HCT116 (cell line): ENCODE measurements around the gene PRDX4. TPM values are rescaled to one million over a fixed set of nuclear protein-coding genes. Genes with fewer than 3 reads are reported as not detected.

Source experiments
- ATAC-seq: fragments of 200-7000 bp; cut with Tn5 transposase; 2 replicates; pipeline ENCODE4 v1.9.1; 2020; ENCODE audit warnings: mild to moderate bottlenecking, moderate library complexity
- BruUV-seq: library from RNA; stranded (reverse); fragments of 400-500 nt; replicated peaks from 2 replicates; lab custom pipeline; 2021; lab: Mats Ljungman, UMichigan
- CTCF ChIA-PET: fragments of 300-600 bp; sonication (Branson Sonifier 250); formaldehyde crosslinking; loops from one replicate; lab custom pipeline; 2021; ENCODE audit warnings: antibody characterized with exemption; lab: Charles Lee
- POLR2A ChIA-PET: fragments of 300-600, 350-600 bp; sonication (Branson Sonifier 250); formaldehyde crosslinking; loops from one replicate; lab custom pipeline; 2021; ENCODE audit warnings: antibody characterized with exemption; lab: Charles Lee
- RAD21 ChIA-PET, 2 experiments: fragments of 300-600 bp; sonication (Branson Sonifier 250); formaldehyde crosslinking; loops; one replicate each; lab custom pipeline; 2023; ENCODE audit warnings: low total read pairs in 2 of 2; ENCODE audit not compliant: uncharacterized antibody in 2 of 2, unreplicated experiment in 2 of 2, low non-redundant PET in 1 of 2; lab: Charles Lee
- DNase-seq: peaks from one replicate; pipeline ENCODE4 v3.0.0-alpha.2; 2010; ENCODE audit warnings: low read depth, low spot score
- H2AFZ ChIP-seq: fragments of 200-600 bp; shearing (Covaris generic), sonication (generic); 2 replicates; pipeline ENCODE4 v1.6.1; 2017; ENCODE audit warnings: low read depth, mixed run types, mixed read lengths, antibody characterized with exemption, low read length; ENCODE audit not compliant: poor library complexity, severe bottlenecking
- H3K27ac ChIP-seq: 2 replicates; pipeline ENCODE4 v1.5.1; 2012; ENCODE audit warnings: low read depth, low read length
- H3K27me3 ChIP-seq: fragments of 200-600 bp; sonication (generic); 2 replicates; pipeline ENCODE4 v1.6.1; 2016; ENCODE audit warnings: mixed run types, low read length, mixed read lengths; ENCODE audit not compliant: insufficient read depth
- H3K36me3 ChIP-seq, 2 experiments: fragments of 200-500 bp in 1 of 2; fragments of 200-600 bp in 1 of 2; sonication (Bioruptor generic) in 1 of 2; sonication (generic) in 1 of 2; 2 replicates each; pipeline versions ENCODE4 v1.5.1 to v1.6.1; 2014 to 2016; ENCODE audit warnings: low read length in 2 of 2, inconsistent platforms in 1 of 2, mixed read lengths in 1 of 2, mixed run types in 1 of 2; ENCODE audit not compliant: insufficient read depth in 2 of 2, control insufficient read depth in 1 of 2
- H3K4me1 ChIP-seq, 2 experiments: fragments of 200-600 bp in 1 of 2; sonication (generic) in 1 of 2; 2 replicates each; pipeline versions ENCODE4 v1.5.1 to v1.6.1; 2012 to 2017; ENCODE audit warnings: low read length in 2 of 2, inconsistent platforms in 1 of 2, mild to moderate bottlenecking in 1 of 2, mixed read lengths in 1 of 2, mixed run types in 1 of 2, moderate library complexity in 1 of 2; ENCODE audit not compliant: insufficient read depth in 2 of 2, control insufficient read depth in 1 of 2
- H3K4me2 ChIP-seq: fragments of 200-600 bp; sonication (generic); 2 replicates; pipeline ENCODE4 v1.6.1; 2017; ENCODE audit warnings: mixed run types, low read length, mixed read lengths
- H3K4me3 ChIP-seq, 2 experiments: fragments of 200-600 bp in 1 of 2; sonication (generic) in 1 of 2; replicated peaks in 1 of 2; 2 replicates each; pipeline ENCODE4 v1.5.1; 2011 to 2016; ENCODE audit warnings: low read length in 2 of 2, control low read depth in 1 of 2, low read depth in 1 of 2, mild to moderate bottlenecking in 1 of 2, mixed read lengths in 1 of 2, mixed run types in 1 of 2
- H3K79me2 ChIP-seq: fragments of 200-600 bp; sonication (generic); 2 replicates; pipeline ENCODE4 v1.6.1; 2017; ENCODE audit warnings: mild to moderate bottlenecking, mixed run types, low read length, moderate library complexity, mixed read lengths; ENCODE audit not compliant: insufficient read depth
- H3K9ac ChIP-seq: fragments of 200-600 bp; sonication (generic); 2 replicates; pipeline ENCODE4 v1.6.1; 2016; ENCODE audit warnings: low read length, mixed read lengths
- H3K9me2 ChIP-seq: fragments of 200-600 bp; sonication (generic), shearing (Covaris generic); 2 replicates; pipeline ENCODE4 v1.6.1; 2017; ENCODE audit warnings: mixed run types, mild to moderate bottlenecking, moderate library complexity; ENCODE audit not compliant: insufficient read depth
- H3K9me3 ChIP-seq, 2 experiments: fragments of 200-500 bp in 1 of 2; fragments of 200-600 bp in 1 of 2; sonication (Bioruptor generic) in 1 of 2; sonication (generic) in 1 of 2; 2 replicates each; pipeline ENCODE4 v1.6.1; 2014 to 2017; ENCODE audit warnings: low read length in 2 of 2, mixed read lengths in 2 of 2, inconsistent platforms in 1 of 2, low read depth in 1 of 2, mild to moderate bottlenecking in 1 of 2, mixed run types in 1 of 2, moderate library complexity in 1 of 2; ENCODE audit not compliant: control insufficient read depth in 1 of 2, insufficient read depth in 1 of 2
- H4K20me1 ChIP-seq: fragments of 200-600 bp; sonication (generic), shearing (Covaris generic); 2 replicates; pipeline ENCODE4 v1.6.1; 2017; ENCODE audit warnings: mixed run types, mild to moderate bottlenecking, moderate library complexity; ENCODE audit not compliant: insufficient read depth
- ATF3 ChIP-seq: IDR thresholded peaks from 2 replicates; pipeline ENCODE4 v1.6.1; 2012
- CBX3 ChIP-seq: IDR thresholded peaks from 2 replicates; pipeline ENCODE4 v1.6.1; 2012; ENCODE audit warnings: low read depth
- CEBPB ChIP-seq: IDR thresholded peaks from 2 replicates; pipeline ENCODE4 v1.6.1; 2012; ENCODE audit warnings: low read depth
- CTCF ChIP-seq, 3 experiments: fragments of 200-600 bp in 1 of 3; sonication (generic) in 1 of 3; IDR thresholded peaks in 2 of 3; conservative IDR thresholded peaks in 1 of 3; 2 replicates each; pipeline ENCODE4 v1.5.1; 2012 to 2017; ENCODE audit warnings: low read depth in 2 of 3, low read length in 2 of 3, antibody characterized with exemption in 1 of 3, borderline replicate concordance in 1 of 3, control low read depth in 1 of 3, mild to moderate bottlenecking in 1 of 3, mixed read lengths in 1 of 3, mixed run types in 1 of 3, moderate library complexity in 1 of 3; ENCODE audit not compliant: insufficient read depth in 1 of 3
- ELF1 ChIP-seq: IDR thresholded peaks from 2 replicates; pipeline ENCODE4 v1.6.1; 2012; ENCODE audit warnings: low read depth, borderline replicate concordance
- EZH2 ChIP-seq: fragments of 200-600 bp; sonication (generic); IDR thresholded peaks from 2 replicates; pipeline ENCODE4 v1.6.1; 2017; ENCODE audit warnings: antibody characterized with exemption, mixed run types
- EZH2phosphoT487 ChIP-seq: fragments of 200-600 bp; IDR thresholded peaks from 2 replicates; pipeline ENCODE4 v1.6.1; 2018; ENCODE audit warnings: antibody characterized with exemption, borderline replicate concordance
- JUND ChIP-seq: IDR thresholded peaks from 2 replicates; pipeline ENCODE4 v1.6.1; 2012
- MAX ChIP-seq: IDR thresholded peaks from 2 replicates; pipeline ENCODE4 v1.6.1; 2012
- POLR2A ChIP-seq: IDR thresholded peaks from 2 replicates; pipeline ENCODE4 v1.7.0; 2011; ENCODE audit warnings: borderline replicate concordance; ENCODE audit not compliant: insufficient read depth, insufficient read length; ENCODE audit errors: extremely low read depth
- POLR2AphosphoS5 ChIP-seq: IDR thresholded peaks from 2 replicates; pipeline ENCODE4 v1.6.1; 2011; ENCODE audit warnings: mild to moderate bottlenecking, low read depth, low read length, moderate library complexity
- RAD21 ChIP-seq: IDR thresholded peaks from 2 replicates; pipeline ENCODE4 v1.6.1; 2012; ENCODE audit warnings: low read depth, mild to moderate bottlenecking
- SIN3A ChIP-seq: IDR thresholded peaks from 2 replicates; pipeline ENCODE4 v1.6.1; 2012; ENCODE audit warnings: low read depth
- SP1 ChIP-seq: IDR thresholded peaks from 2 replicates; pipeline ENCODE4 v1.6.1; 2012; ENCODE audit warnings: low read depth
- SRF ChIP-seq: IDR thresholded peaks from 2 replicates; pipeline ENCODE4 v1.6.1; 2012; ENCODE audit warnings: low read depth
- TCF7L2 ChIP-seq: IDR thresholded peaks from 2 replicates; pipeline ENCODE4 v1.7.0; 2011; ENCODE audit warnings: borderline replicate concordance, inconsistent platforms; ENCODE audit not compliant: insufficient read depth, insufficient read length; ENCODE audit errors: extremely low read depth
- ZFX ChIP-seq: fragments of 450-650 bp; IDR thresholded peaks from 2 replicates; pipeline ENCODE4 v1.6.1; 2017
- intact Hi-C: fragments of 100-400 bp; cut with micrococcal nuclease; formaldehyde crosslinking; loops from 2 replicates; pipeline ENCODE4 v1.10.0; 2022
- total RNA-seq: library from RNA; stranded (reverse); gene quantifications from one replicate; pipeline ENCODE4 v1.2.1, GENCODE V29; 2021; ENCODE audit not compliant: unreplicated experiment

Gene PRDX4
- total RNA-seq, 1 experiment from 2014 or later, result 122 TPM

- no peak for TF ChIP-seq RAD21
- no peak for TF ChIP-seq MAX
- no peak for TF ChIP-seq CTCF (IDR thresholded peaks at IDR 0.05 in 2 of 3, conservative IDR thresholded peaks at IDR 0.05 in 1 of 3; ENCODE audit: borderline replicate concordance in 1 of 3, insufficient read depth in 1 of 3, low read depth in 2 of 3, low read length in 2 of 3)
- TF ChIP-seq EZH2, result no peak
- TF ChIP-seq ELF1, result no peak
- no peak for TF ChIP-seq ZFX
- no peak for TF ChIP-seq SIN3A
- no peak overlapping the region for H3K4me2 ChIP-seq
- H4K20me1 ChIP-seq, result no peaks in the 10 kb centered on the region
- H3K27ac ChIP-seq, result no peak overlapping the region
- intact Hi-C loops, result no loop called here
- no peak for ATAC-seq
- no peak overlapping the region for H2AFZ ChIP-seq
- no peaks in the 10 kb centered on the region for H3K79me2 ChIP-seq
- CTCF ChIA-PET, result no interaction called here
- no peaks in the 10 kb centered on the region for H3K27me3 ChIP-seq
- no TSS peak for BruUV-seq
- H3K36me3 ChIP-seq, result no peaks in the 10 kb centered on the region
- POLR2A ChIA-PET, result interaction anchor here (0.7 kb wide), 1 partner anchor 257 kb away, joined by 5 read pairs; no protein-coding TSS in a partner anchor
- H3K4me3 ChIP-seq, result no peak overlapping the region
- no peaks in the 10 kb centered on the region for H3K9me3 ChIP-seq
- no peaks in the 10 kb centered on the region for H3K4me1 ChIP-seq
- RAD21 ChIA-PET, result no interaction called here
- H3K9me2 ChIP-seq, result no peaks in the 10 kb centered on the region
- no peak overlapping the region for H3K9ac ChIP-seq
- DNase-seq, result no peak
Observed at GRCh38 chrX:23644744-23645143, 22.5 kb upstream of the PRDX4 start.

GRCh38 chrX:23656091-23656490 lies 11.2 kb upstream of the PRDX4 start:
- no TSS peak for BruUV-seq
- H3K36me3 ChIP-seq, result no peaks in the 10 kb centered on the region
- no peaks in the 10 kb centered on the region for H3K4me1 ChIP-seq
- TF ChIP-seq RAD21, result no peak
- no peak for TF ChIP-seq ATF3
- no peak for TF ChIP-seq POLR2AphosphoS5
- TF ChIP-seq POLR2A, result no peak
- no peak for TF ChIP-seq ZFX
- TF ChIP-seq ELF1, result no peak
- no peak for TF ChIP-seq SP1
- TF ChIP-seq CEBPB, result no peak
- no peak for TF ChIP-seq EZH2
- no peak for TF ChIP-seq TCF7L2
- TF ChIP-seq SRF, result no peak
- TF ChIP-seq CBX3, result no peak
- TF ChIP-seq JUND, result no peak
- no peak for TF ChIP-seq EZH2phosphoT487
- TF ChIP-seq MAX, result no peak
- TF ChIP-seq, all 23 proteins: peak for 0
- ATAC-seq (no peak), DNase-seq (no peak)
- Histone ChIP-seq H3K4me2 (no peak overlapping the region), H3K27ac (no peak overlapping the region), H2AFZ (no peak overlapping the region), H3K4me3 (no peak overlapping the region), H3K9me2 (no peaks in the 10 kb centered on the region), H3K9me3 (no peaks in the 10 kb centered on the region), H4K20me1 (no peaks in the 10 kb centered on the region), H3K9ac (no peak overlapping the region), H3K27me3 (no peaks in the 10 kb centered on the region), H3K79me2 (no peaks in the 10 kb centered on the region)
- intact Hi-C loops, result no loop called here
- ChIA-PET CTCF (no interaction called here), POLR2A (no interaction called here), RAD21 (no interaction called here)
